Neural cell (in vitro differentiated cells): ENCODE data around the gene PCYT2.

ENCODE experiments used
- CTCF ChIP-seq: fragments of 450-650 bp; IDR thresholded peaks from 2 replicates; pipeline ENCODE4 v1.5.1; 2014; ENCODE audit warnings: antibody characterized with exemption, mild to moderate bottlenecking, moderate library complexity; ENCODE audit not compliant: poor library complexity, severe bottlenecking
- EP300 ChIP-seq: fragments of 450-650 bp; conservative IDR thresholded peaks from 2 replicates; pipeline ENCODE4 v1.6.1; 2014; ENCODE audit warnings: antibody characterized with exemption, mild to moderate bottlenecking, moderate library complexity; ENCODE audit not compliant: poor library complexity, severe bottlenecking
- EZH2 ChIP-seq: fragments of 200-600, 300-800 bp; shearing (Covaris generic), sonication (generic); IDR thresholded peaks from 2 replicates; pipeline ENCODE4 v1.6.1; 2014; ENCODE audit warnings: antibody characterized with exemption, low read length, borderline replicate concordance, mild to moderate bottlenecking; ENCODE audit not compliant: insufficient read depth, poor library complexity, severe bottlenecking
- POLR2AphosphoS5 ChIP-seq: IDR thresholded peaks from 2 replicates; pipeline ENCODE4 v1.6.1; 2012
- REST ChIP-seq: IDR thresholded peaks from 2 replicates; pipeline ENCODE4 v1.6.1; 2012; ENCODE audit warnings: borderline replicate concordance
- SMC3 ChIP-seq: fragments of 450-650 bp; conservative IDR thresholded peaks from 2 replicates; pipeline ENCODE4 v1.6.1; 2014; ENCODE audit warnings: antibody characterized with exemption, mild to moderate bottlenecking, moderate library complexity; ENCODE audit not compliant: poor library complexity
- TAF1 ChIP-seq: IDR thresholded peaks from 2 replicates; pipeline ENCODE4 v1.6.1; 2012; ENCODE audit warnings: low read depth

- no peak for TF ChIP-seq SMC3
- no peak for TF ChIP-seq CTCF
- no peak for TF ChIP-seq EP300
- no peak for TF ChIP-seq TAF1
- TF ChIP-seq EZH2, result no peak
- no peak for TF ChIP-seq POLR2AphosphoS5
- TF ChIP-seq REST, result no peak
Observed at GRCh38 chr17:81898885-81899284, 12.3 kb downstream of the PCYT2 start.
